ENCODE measurements around the gene RHOD. TPM values are rescaled to one million over a fixed set of nuclear protein-coding genes. Genes with fewer than 3 reads are reported as not detected.
A peak's percentile ranks its signal among the peaks of the same experiment; 100 is the strongest.

RHOD gene
- total RNA-seq, 2 experiments from 2014 or later = not detected

DNA sequence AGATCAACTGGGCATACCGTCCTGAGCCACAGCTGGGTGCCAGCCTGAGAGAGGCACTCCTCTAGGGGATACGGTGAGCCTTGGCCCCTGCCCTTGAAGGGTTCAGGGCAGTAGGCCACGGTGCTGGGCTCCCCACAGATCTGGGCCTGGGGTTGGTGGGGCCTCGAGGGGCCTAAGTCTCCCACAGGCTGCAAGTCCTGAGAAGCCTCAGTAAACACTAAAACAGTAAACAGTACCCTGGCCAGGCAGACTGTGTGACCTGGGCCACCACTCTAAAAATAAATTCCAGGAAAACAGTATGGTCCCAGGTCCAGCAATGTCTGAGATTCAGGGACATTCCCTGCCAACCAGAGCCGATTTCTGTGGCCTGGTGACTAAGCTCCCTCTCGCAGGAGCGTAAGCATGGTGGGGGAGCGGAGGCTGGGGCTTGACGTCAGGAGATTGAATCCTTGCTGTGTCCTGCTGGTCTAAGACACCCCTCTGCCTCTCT, 2.3 kb upstream of the RHOD start:
- Mint-ChIP-seq H3K27ac (no peak overlapping the region), H3K36me3 (ENCODE audit: low read depth) (no peaks in the 10 kb centered on the region), H3K4me1 (ENCODE audit: low read depth) (peaks cover 7% of the 10 kb centered on the region), H3K9me3 (ENCODE audit: insufficient read depth) (no peaks in the 10 kb centered on the region), H3K4me3 (no peak overlapping the region), H3K27me3 (ENCODE audit: low read depth) (peaks cover 5% of the 10 kb centered on the region)
- POLR2A ChIA-PET = no interaction called here
- DNase-seq (no peak), ATAC-seq (no peak)
- CTCF ChIA-PET = interaction anchor here (0.6 to 3.6 kb wide), 9 partner anchors 10 to 263 kb away, joined by 3 to 15 read pairs (median 4); no protein-coding TSS in a partner anchor

DNA sequence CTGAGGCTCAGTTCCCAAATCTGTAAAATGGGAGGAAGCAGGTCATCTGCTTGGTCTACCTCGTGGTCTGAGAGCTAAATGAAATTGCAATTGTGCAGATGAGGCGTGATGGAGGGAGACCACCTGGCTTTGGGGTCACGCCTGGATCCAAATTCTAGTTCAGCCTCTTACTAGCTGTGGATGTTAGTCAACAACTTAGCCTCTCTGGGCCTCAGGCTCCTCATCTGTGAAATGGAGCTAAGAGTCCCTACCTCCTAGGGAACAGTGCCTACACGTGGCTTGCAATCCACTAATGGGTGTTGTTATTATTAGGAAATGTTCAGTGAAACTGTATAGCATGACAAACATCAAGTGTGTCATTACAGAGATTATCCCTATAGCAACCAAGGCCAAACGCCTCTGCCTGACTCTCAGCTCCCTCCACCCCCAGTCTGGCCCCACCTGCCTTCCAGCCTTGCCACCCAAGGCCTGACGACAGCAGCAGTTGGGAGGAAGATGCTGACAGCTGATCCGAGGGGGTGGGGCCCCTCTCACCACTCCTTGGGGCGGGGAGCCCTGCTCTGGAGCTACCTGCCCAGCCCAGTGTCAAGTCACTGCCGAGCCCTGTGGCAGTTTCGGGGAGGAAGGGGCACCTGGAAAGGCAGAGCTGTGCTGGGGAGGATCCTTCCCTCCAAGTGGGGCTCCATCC, 1.7 kb upstream of the RHOD start:
- CTCF ChIA-PET = interaction anchor here (1.0 to 3.6 kb wide), 8 partner anchors 11 to 378 kb away, joined by 3 to 15 read pairs (median 4); partner anchors contain the start of gene RBM4B
- H3K9me3 Mint-ChIP-seq (ENCODE audit: insufficient read depth) = no peaks in the 10 kb centered on the region
- POLR2A ChIA-PET = no interaction called here

GRCh38 chr11:67055812-67056211, 835 bp upstream of the RHOD start:
- Mint-ChIP-seq H3K27me3 (ENCODE audit: low read depth) (peaks cover 5% of the 10 kb centered on the region), H3K36me3 (ENCODE audit: low read depth) (no peaks in the 10 kb centered on the region), H3K4me3 (no peak overlapping the region), H3K9me3 (ENCODE audit: insufficient read depth) (no peaks in the 10 kb centered on the region), H3K4me1 (ENCODE audit: low read depth) (peaks cover 7% of the 10 kb centered on the region), H3K27ac (no peak overlapping the region)
- ChIA-PET POLR2A (no interaction called here), CTCF (interaction anchor here (0.8 to 1.7 kb wide), 6 partner anchors 10 to 378 kb away, joined by 3 to 9 read pairs (median 3); partner anchors contain the start of gene RBM4B)
- DNase-seq = no peak
- no peak for ATAC-seq

More for the DNA sequence above, 1.7 kb upstream of the RHOD start:
- H3K4me3 Mint-ChIP-seq = no peak overlapping the region
- peak; percentile 32 for ATAC-seq
- DNase-seq = no peak
- no peak overlapping the region for H3K27ac Mint-ChIP-seq
- peaks cover 7% of the 10 kb centered on the region for H3K4me1 Mint-ChIP-seq (ENCODE audit: low read depth)
- peaks cover 5% of the 10 kb centered on the region for H3K27me3 Mint-ChIP-seq (ENCODE audit: low read depth)
- no peaks in the 10 kb centered on the region for H3K36me3 Mint-ChIP-seq (ENCODE audit: low read depth)

- POLR2A ChIA-PET = no interaction called here
- DNase-seq = no peak
- no peak for ATAC-seq
- H3K9me3 Mint-ChIP-seq (ENCODE audit: insufficient read depth) = no peaks in the 10 kb centered on the region
- H3K27me3 Mint-ChIP-seq (ENCODE audit: low read depth) = peaks cover 5% of the 10 kb centered on the region
- no peak overlapping the region for H3K27ac Mint-ChIP-seq
- H3K4me1 Mint-ChIP-seq (ENCODE audit: low read depth) = peaks cover 7% of the 10 kb centered on the region
- no peaks in the 10 kb centered on the region for H3K36me3 Mint-ChIP-seq (ENCODE audit: low read depth)
- peak overlapping the region; percentile 23 for H3K4me3 Mint-ChIP-seq
- CTCF ChIA-PET = no interaction called here
Observed at GRCh38 chr11:67057205-67057672, 592 bp downstream of the RHOD start.

GRCh38 chr11:67058506-67058905, 1.9 kb downstream of the RHOD start:
- Mint-ChIP-seq H3K4me3 (no peak overlapping the region), H3K9me3 (ENCODE audit: insufficient read depth) (no peaks in the 10 kb centered on the region), H3K36me3 (ENCODE audit: low read depth) (no peaks in the 10 kb centered on the region), H3K4me1 (ENCODE audit: low read depth) (peaks cover 7% of the 10 kb centered on the region), H3K27me3 (ENCODE audit: low read depth) (peaks cover 5% of the 10 kb centered on the region), H3K27ac (no peak overlapping the region)
- ATAC-seq = no peak
- POLR2A ChIA-PET = no interaction called here
- no peak for DNase-seq
- CTCF ChIA-PET = no interaction called here

DNA sequence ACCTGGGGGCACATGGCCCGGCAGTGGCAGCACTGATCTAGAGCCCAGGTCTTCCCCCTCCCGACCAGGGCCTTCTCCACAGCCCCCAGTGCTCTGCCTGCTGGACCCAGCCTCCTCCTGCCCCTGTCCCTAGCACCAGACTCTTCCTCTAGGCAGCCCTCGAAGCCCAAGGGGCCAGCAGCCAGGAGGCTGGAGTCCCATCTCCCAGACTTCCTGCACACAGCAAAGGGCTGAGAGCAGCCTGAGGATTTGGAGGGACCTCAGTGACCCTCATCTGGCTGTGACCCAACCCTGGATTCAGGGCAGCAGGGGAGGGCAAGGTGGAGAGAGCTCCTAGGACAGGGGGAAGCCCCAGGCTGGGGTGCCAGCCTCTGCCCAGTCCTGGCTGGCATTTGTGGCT, 3.0 kb downstream of the RHOD start:
- no peaks in the 10 kb centered on the region for H3K9me3 Mint-ChIP-seq (ENCODE audit: insufficient read depth)
- ATAC-seq (no peak), DNase-seq (no peak)
- peaks cover 5% of the 10 kb centered on the region for H3K27me3 Mint-ChIP-seq (ENCODE audit: low read depth)
- ChIA-PET POLR2A (interaction anchor here (0.5 kb wide), 1 partner anchor 377 kb away, joined by 3 read pairs; no protein-coding TSS in a partner anchor), CTCF (no interaction called here)
- H3K4me1 Mint-ChIP-seq (ENCODE audit: low read depth) = peaks cover 7% of the 10 kb centered on the region
- H3K27ac Mint-ChIP-seq = no peak overlapping the region
- H3K4me3 Mint-ChIP-seq = no peak overlapping the region
- no peaks in the 10 kb centered on the region for H3K36me3 Mint-ChIP-seq (ENCODE audit: low read depth)

DNA sequence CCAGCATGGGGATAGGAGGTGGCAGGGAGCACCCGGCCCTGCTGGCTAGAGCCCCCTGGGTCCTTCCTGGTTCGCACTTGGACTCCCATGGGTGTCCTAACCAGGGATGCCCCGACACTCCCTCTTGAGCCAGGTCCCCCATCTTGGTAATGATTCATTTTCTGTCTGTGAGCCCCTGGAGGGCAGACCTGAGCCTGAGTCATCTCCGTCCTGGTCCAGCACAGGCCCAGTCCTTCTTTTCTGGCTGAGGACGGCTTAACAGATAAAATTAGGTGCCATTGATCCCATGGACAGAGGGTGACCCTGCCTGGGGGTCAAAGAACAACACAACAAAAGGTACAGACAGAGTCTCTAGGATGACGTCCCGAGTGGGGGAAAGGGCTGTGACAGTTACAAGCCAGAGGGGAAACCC, 3.5 kb downstream of the RHOD start:
- Mint-ChIP-seq H3K36me3 (ENCODE audit: low read depth) (no peaks in the 10 kb centered on the region), H3K9me3 (ENCODE audit: insufficient read depth) (no peaks in the 10 kb centered on the region), H3K4me3 (no peak overlapping the region), H3K4me1 (ENCODE audit: low read depth) (peaks cover 7% of the 10 kb centered on the region), H3K27ac (no peak overlapping the region), H3K27me3 (ENCODE audit: low read depth) (peaks cover 5% of the 10 kb centered on the region)
- CTCF ChIA-PET = no interaction called here
- no peak for ATAC-seq
- POLR2A ChIA-PET = interaction anchor here (0.5 kb wide), 1 partner anchor 377 kb away, joined by 3 read pairs; no protein-coding TSS in a partner anchor
- DNase-seq = no peak

DNA sequence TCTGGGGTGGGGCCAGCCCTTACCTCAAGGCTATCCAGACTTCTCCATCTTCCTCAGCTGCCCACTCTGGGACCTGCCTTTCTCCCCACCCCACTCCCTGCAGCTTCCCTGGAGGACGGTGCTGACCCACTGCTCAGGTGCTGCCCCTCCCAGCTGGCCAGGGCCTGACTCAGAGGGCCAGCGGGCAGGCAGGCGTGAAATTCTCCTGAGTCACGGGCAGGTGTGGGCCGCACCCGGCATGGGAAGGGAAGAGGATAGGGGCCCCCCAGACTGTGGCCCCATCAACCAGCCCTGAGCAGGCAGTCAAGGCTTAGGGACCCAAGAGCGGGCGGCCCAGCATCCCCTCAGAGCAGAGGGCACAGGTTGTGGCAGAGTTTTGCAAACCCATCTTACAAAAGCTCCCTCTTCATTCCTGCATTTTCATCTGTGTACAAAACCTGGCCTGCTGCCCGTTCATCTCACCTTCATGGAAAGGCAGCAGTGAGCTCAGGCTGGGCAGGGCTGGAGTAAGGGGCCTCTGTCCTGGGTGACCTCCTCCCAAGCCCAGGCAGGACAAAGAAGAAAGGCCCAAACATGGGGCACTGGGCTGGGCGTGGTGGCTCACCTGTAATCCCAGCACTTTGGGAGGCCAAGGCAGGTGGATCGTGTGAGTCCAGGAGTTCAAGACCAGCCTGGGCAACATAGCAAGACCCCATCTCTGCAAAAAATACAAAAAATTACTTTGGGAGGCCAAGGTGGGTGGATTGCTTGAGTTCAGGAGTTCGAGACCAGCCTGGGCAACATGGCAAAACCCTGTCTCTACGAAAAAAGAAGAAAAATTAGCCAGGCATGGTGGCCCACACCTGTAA, 6.1 kb downstream of the RHOD start:
- no peak for ATAC-seq
- no peaks in the 10 kb centered on the region for H3K36me3 Mint-ChIP-seq (ENCODE audit: low read depth)

GRCh38 chr11:67066333-67066709, 9.7 kb downstream of the RHOD start:
- Mint-ChIP-seq H3K4me3 (no peak overlapping the region), H3K27ac (no peak overlapping the region), H3K36me3 (ENCODE audit: low read depth) (no peaks in the 10 kb centered on the region), H3K9me3 (ENCODE audit: insufficient read depth) (no peaks in the 10 kb centered on the region), H3K27me3 (ENCODE audit: low read depth) (no peaks in the 10 kb centered on the region), H3K4me1 (ENCODE audit: low read depth) (no peaks in the 10 kb centered on the region)
- CTCF ChIA-PET = interaction anchor here (1.0 to 1.8 kb wide), 2 partner anchors 11 to 12 kb away, joined by 3 to 5 read pairs; no protein-coding TSS in a partner anchor
- no peak for ATAC-seq
- DNase-seq = no peak
- POLR2A ChIA-PET = interaction anchor here (0.6 to 1.2 kb wide), 2 partner anchors 27 to 173 kb away, joined by 3 read pairs; no protein-coding TSS in a partner anchor

More for the DNA sequence above, 6.1 kb downstream of the RHOD start:
- no peak for DNase-seq
- Mint-ChIP-seq H3K4me1 (ENCODE audit: low read depth) (no peaks in the 10 kb centered on the region), H3K27me3 (ENCODE audit: low read depth) (no peaks in the 10 kb centered on the region), H3K9me3 (ENCODE audit: insufficient read depth) (no peaks in the 10 kb centered on the region), H3K27ac (no peak overlapping the region), H3K4me3 (no peak overlapping the region)
- ChIA-PET CTCF (no interaction called here), POLR2A (no interaction called here)

- H3K27ac Mint-ChIP-seq = no peak overlapping the region
- POLR2A ChIA-PET = no interaction called here
- no peaks in the 10 kb centered on the region for H3K4me1 Mint-ChIP-seq (ENCODE audit: low read depth)
- ATAC-seq (peak; percentile 92), DNase-seq (peak; percentile 82)
- CTCF ChIA-PET = interaction anchor here (0.6 to 2.5 kb wide), 7 partner anchors 9 to 138 kb away, joined by 3 to 15 read pairs (median 3); partner anchors contain the start of gene RHOD
- H3K4me3 Mint-ChIP-seq = no peak overlapping the region
- no peaks in the 10 kb centered on the region for H3K9me3 Mint-ChIP-seq (ENCODE audit: insufficient read depth)
- H3K36me3 Mint-ChIP-seq (ENCODE audit: low read depth) = no peaks in the 10 kb centered on the region
- peaks cover 5% of the 10 kb centered on the region for H3K27me3 Mint-ChIP-seq (ENCODE audit: low read depth)
Observed at GRCh38 chr11:67071420-67072284, 15.0 kb downstream of the RHOD start.

DNA sequence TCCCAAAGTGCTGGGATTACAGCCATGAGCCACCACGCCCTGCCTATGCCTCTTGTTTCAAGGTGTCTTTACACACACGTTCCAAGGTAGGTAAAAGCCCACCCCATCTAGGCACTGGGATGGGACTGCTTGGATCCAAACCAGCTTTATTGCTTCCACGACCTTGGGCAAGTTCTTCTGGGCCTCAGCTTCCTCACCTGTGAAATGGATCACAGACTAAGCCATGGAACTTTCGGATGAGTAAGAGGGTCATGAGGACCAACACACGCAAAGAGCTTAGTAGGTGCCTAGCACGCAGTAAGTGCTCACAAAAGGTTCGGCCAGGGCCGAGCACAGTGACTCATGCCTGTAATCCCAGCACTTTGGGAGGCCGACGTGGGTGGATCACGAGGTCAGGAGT, 15.6 kb downstream of the RHOD start:
- Mint-ChIP-seq H3K9me3 (ENCODE audit: insufficient read depth) (no peaks in the 10 kb centered on the region), H3K27ac (no peak overlapping the region), H3K4me1 (ENCODE audit: low read depth) (no peaks in the 10 kb centered on the region), H3K4me3 (no peak overlapping the region), H3K27me3 (ENCODE audit: low read depth) (peaks cover 8% of the 10 kb centered on the region), H3K36me3 (ENCODE audit: low read depth) (no peaks in the 10 kb centered on the region)
- no peak for ATAC-seq
- POLR2A ChIA-PET = interaction anchor here (0.5 kb wide), 1 partner anchor 42 kb away, joined by 4 read pairs; no protein-coding TSS in a partner anchor
- no peak for DNase-seq
- CTCF ChIA-PET = interaction anchor here (0.8 to 2.5 kb wide), 7 partner anchors 9 to 188 kb away, joined by 3 to 15 read pairs (median 3); no protein-coding TSS in a partner anchor

Measured in activated CD8-positive, alpha-beta T cell treated with anti-CD3 and anti-CD28 coated beads, Interleukin-2, amount 10 ng/mL, durations not matched to agents 7 days and 5 days (primary cell).